OCI-LY3 (cell line): ENCODE data around the gene LONRF3.

Experiments
- H2AFZ ChIP-seq: fragments of 200-600, 300-600 bp; shearing (Covaris generic); 2 replicates; pipeline ENCODE4 v1.6.0; 2014; ENCODE audit warnings: antibody characterized with exemption, low read depth, low read length
- H3K27ac ChIP-seq: fragments of 200-600, 300-600 bp; sonication (generic); 2 replicates; pipeline ENCODE4 v1.5.1; 2014; ENCODE audit warnings: mild to moderate bottlenecking, low read length, moderate library complexity, mixed read lengths
- H3K27me3 ChIP-seq: fragments of 200-600, 300-600 bp; sonication (generic); 2 replicates; pipeline ENCODE4 v1.6.1; 2014; ENCODE audit warnings: low read depth, low read length, mixed read lengths
- H3K36me3 ChIP-seq: fragments of 200-600, 300-600 bp; sonication (generic); replicated peaks from 2 replicates; pipeline ENCODE3; 2014; ENCODE audit warnings: low read depth, low read length, mixed read lengths
- H3K4me1 ChIP-seq: fragments of 300-600, 200-600 bp; sonication (generic); 2 replicates; pipeline ENCODE4 v1.6.1; 2014; ENCODE audit warnings: low read length, mixed read lengths
- H3K4me2 ChIP-seq: fragments of 200-600, 300-600 bp; sonication (generic); 2 replicates; pipeline ENCODE4 v1.6.1; 2014; ENCODE audit warnings: low read length, mixed read lengths
- H3K4me3 ChIP-seq: fragments of 300-600, 200-600 bp; sonication (generic); 2 replicates; pipeline ENCODE4 v1.5.1; 2014; ENCODE audit warnings: antibody characterized with exemption, mild to moderate bottlenecking, low read length, moderate library complexity
- H3K79me2 ChIP-seq: fragments of 300-600, 200-600 bp; shearing (Covaris generic); 2 replicates; pipeline ENCODE4 v1.6.1; 2014; ENCODE audit warnings: mild to moderate bottlenecking, low read length, mixed read lengths
- H3K9ac ChIP-seq: fragments of 300-600, 200-600 bp; shearing (Covaris generic); 2 replicates; pipeline ENCODE4 v1.6.0; 2014; ENCODE audit warnings: mild to moderate bottlenecking, low read length, moderate library complexity
- H3K9me3 ChIP-seq: fragments of 200-600, 300-600 bp; shearing (Covaris generic); 2 replicates; pipeline ENCODE4 v1.6.1; 2014; ENCODE audit warnings: low read length, mixed read lengths; ENCODE audit not compliant: insufficient read depth
- H4K20me1 ChIP-seq: fragments of 200-600, 300-600 bp; sonication (generic); 2 replicates; pipeline ENCODE4 v1.6.1; 2016; ENCODE audit warnings: low read length, mixed read lengths; ENCODE audit not compliant: insufficient read depth
- CTCF ChIP-seq: fragments of 200-600, 300-600 bp; sonication (generic); IDR thresholded peaks from 2 replicates; pipeline ENCODE4 v1.5.1; 2014; ENCODE audit warnings: antibody characterized with exemption, low read length, low read depth
- EZH2phosphoT487 ChIP-seq: fragments of 200-600 bp; shearing (Covaris generic); IDR thresholded peaks from 2 replicates; pipeline ENCODE4 v1.6.1; 2018; ENCODE audit warnings: antibody characterized with exemption, mixed run types, low read depth

Gene LONRF3

DNA sequence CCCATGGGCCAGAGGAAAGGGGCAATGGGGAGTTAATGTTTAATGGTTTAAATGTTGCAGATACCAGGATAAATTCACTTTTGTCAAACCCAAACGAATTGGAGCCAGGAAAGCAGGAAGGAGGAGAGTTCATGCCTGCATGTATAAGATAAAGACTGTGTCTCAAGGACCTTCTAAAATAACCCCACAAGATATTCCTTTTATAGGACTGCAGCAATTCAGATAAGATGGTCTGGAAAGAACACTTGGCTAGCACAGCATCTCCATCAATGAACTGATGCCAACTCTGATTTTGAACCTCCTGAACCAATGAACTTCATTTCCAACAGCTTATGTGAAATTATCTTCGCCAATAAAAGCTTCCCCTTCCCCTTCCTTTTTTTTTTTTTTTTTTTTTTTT lies 31.3 kb upstream of the LONRF3 start:
- TF ChIP-seq CTCF = no peak
- no peak for TF ChIP-seq EZH2phosphoT487
- Histone ChIP-seq H3K79me2 (no peaks in the 10 kb centered on the region), H3K9me3 (no peaks in the 10 kb centered on the region), H3K27me3 (no peaks in the 10 kb centered on the region), H3K4me3 (no peak overlapping the region), H3K4me2 (no peak overlapping the region), H3K4me1 (no peaks in the 10 kb centered on the region), H3K9ac (no peak overlapping the region), H3K36me3 (no peaks in the 10 kb centered on the region), H3K27ac (no peak overlapping the region), H4K20me1 (no peaks in the 10 kb centered on the region), H2AFZ (no peak overlapping the region)

DNA sequence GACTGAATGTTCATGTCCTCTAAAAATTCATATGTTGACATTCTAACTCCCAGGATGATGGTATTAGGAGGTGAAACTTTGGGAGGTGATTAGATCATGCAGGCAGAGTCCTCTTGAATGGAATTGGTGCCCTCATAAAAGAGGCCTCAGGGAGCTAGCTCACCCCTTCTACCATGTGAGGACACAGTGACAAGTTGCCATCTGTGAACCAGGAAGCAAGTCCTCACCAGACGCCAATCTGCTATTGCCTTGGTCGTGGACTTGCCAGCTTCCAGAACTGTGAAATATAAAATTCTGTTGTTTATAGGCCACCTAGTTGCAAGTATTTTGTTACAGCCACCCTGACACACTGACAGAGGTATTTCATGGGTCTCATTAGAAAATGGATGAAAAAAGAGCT lies 28.5 kb upstream of the LONRF3 start:
- no peak overlapping the region for H3K9ac ChIP-seq
- H3K9me3 ChIP-seq = no peaks in the 10 kb centered on the region
- H3K4me1 ChIP-seq = no peaks in the 10 kb centered on the region
- H4K20me1 ChIP-seq = no peaks in the 10 kb centered on the region
- no peaks in the 10 kb centered on the region for H3K79me2 ChIP-seq
- H3K27ac ChIP-seq = no peak overlapping the region
- no peak overlapping the region for H2AFZ ChIP-seq
- H3K27me3 ChIP-seq = no peaks in the 10 kb centered on the region
- no peak overlapping the region for H3K4me3 ChIP-seq
- TF ChIP-seq CTCF (no peak), EZH2phosphoT487 (no peak)
- H3K36me3 ChIP-seq = no peaks in the 10 kb centered on the region
- H3K4me2 ChIP-seq = no peak overlapping the region

- Histone ChIP-seq H3K36me3 (no peaks in the 10 kb centered on the region), H3K27ac (no peak overlapping the region), H2AFZ (no peak overlapping the region), H3K4me2 (no peak overlapping the region), H3K4me1 (no peaks in the 10 kb centered on the region), H3K9me3 (no peaks in the 10 kb centered on the region), H3K27me3 (no peaks in the 10 kb centered on the region), H3K4me3 (no peak overlapping the region), H4K20me1 (no peaks in the 10 kb centered on the region), H3K9ac (no peak overlapping the region), H3K79me2 (no peaks in the 10 kb centered on the region)
- TF ChIP-seq CTCF = no peak
- no peak for TF ChIP-seq EZH2phosphoT487
These were observed 26.1 kb upstream of the LONRF3 start for GRCh38 chrX:118948270-118948669.

GRCh38 chrX:118961866-118962560 lies 12.4 kb upstream of the LONRF3 start:
- no peaks in the 10 kb centered on the region for H3K27me3 ChIP-seq
- no peak overlapping the region for H3K9ac ChIP-seq
- no peak overlapping the region for H3K4me2 ChIP-seq
- no peaks in the 10 kb centered on the region for H3K4me1 ChIP-seq
- H4K20me1 ChIP-seq = no peaks in the 10 kb centered on the region
- no peaks in the 10 kb centered on the region for H3K36me3 ChIP-seq
- no peak overlapping the region for H3K27ac ChIP-seq
- H3K79me2 ChIP-seq = no peaks in the 10 kb centered on the region
- no peak overlapping the region for H3K4me3 ChIP-seq
- no peak for TF ChIP-seq EZH2phosphoT487
- no peak for TF ChIP-seq CTCF
- no peaks in the 10 kb centered on the region for H3K9me3 ChIP-seq
- H2AFZ ChIP-seq = no peak overlapping the region
